NAMALWA (cell line): ENCODE results near the gene HBE1.
"Not testable (repeated sequence)": the region's sequence is repeated elsewhere in the genome, so short reads cannot be mapped to it uniquely, and the experiment has no call there.

ENCODE experiments used
- DNase-seq: peaks from one replicate; pipeline ENCODE4 v3.0.0-alpha.2; 2015; ENCODE audit warnings: low spot score

HBE1 gene

GRCh38 chr11:5252919-5253265 lies 16.9 kb downstream of the HBE1 start:
- DNase-seq = no peak

- no peak for DNase-seq
These were observed 17.4 kb downstream of the HBE1 start for GRCh38 chr11:5252192-5252918.

- DNase-seq = no peak
These were observed 18.0 kb downstream of the HBE1 start for GRCh38 chr11:5251746-5252145.

- DNase-seq = no peak
These were observed 19.1 kb downstream of the HBE1 start for GRCh38 chr11:5250543-5251204.

GRCh38 chr11:5249807-5250396 lies 19.8 kb downstream of the HBE1 start, which contains the start of gene HBG1:
Gene HBG1 (minus strand): TSS chr11:5249857. CDS start chr11:5249804, 53 bp downstream.
- DNase-seq = not testable (repeated sequence)

GRCh38 chr11:5248498-5248897 lies 21.2 kb downstream of the HBE1 start:
- not testable (repeated sequence) for DNase-seq

GRCh38 chr11:5247472-5248192 lies 22.1 kb downstream of the HBE1 start:
- no peak for DNase-seq

GRCh38 chr11:5246772-5247471 lies 22.8 kb downstream of the HBE1 start:
- DNase-seq = no peak

GRCh38 chr11:5245155-5245554 lies 24.6 kb downstream of the HBE1 start:
- no peak for DNase-seq

- no peak for DNase-seq
These were observed 25.9 kb downstream of the HBE1 start for GRCh38 chr11:5243816-5244180.

GRCh38 chr11:5242933-5243815 lies 26.6 kb downstream of the HBE1 start:
- DNase-seq = no peak

- no peak for DNase-seq
These were observed 27.5 kb downstream of the HBE1 start for GRCh38 chr11:5242208-5242607.

- no peak for DNase-seq
These were observed 28.3 kb downstream of the HBE1 start for GRCh38 chr11:5241458-5241857.

GRCh38 chr11:5240458-5240857 lies 29.3 kb downstream of the HBE1 start:
- no peak for DNase-seq

GRCh38 chr11:5240056-5240455 lies 29.7 kb downstream of the HBE1 start:
- no peak for DNase-seq

- no peak for DNase-seq
These were observed 30.7 kb downstream of the HBE1 start for GRCh38 chr11:5239046-5239445.

- DNase-seq = no peak
These were observed 31.3 kb downstream of the HBE1 start for GRCh38 chr11:5238486-5238885.

- DNase-seq = no peak
These were observed 32.3 kb downstream of the HBE1 start for GRCh38 chr11:5237420-5237819.

- DNase-seq = no peak
These were observed 34.2 kb downstream of the HBE1 start for GRCh38 chr11:5235364-5236095.

- DNase-seq = no peak
These were observed 35.3 kb downstream of the HBE1 start, which contains the start of gene HBD for GRCh38 chr11:5234381-5234834. Gene HBD (minus strand): TSS chr11:5234483. CDS start chr11:5234433, 50 bp downstream.
